HEK293 (cell line): Measurements from ENCODE around the gene PODN.
A peak's percentile ranks its signal among the peaks of the same experiment; 100 is the strongest.

Experiments used
- CTCF ChIA-PET: fragments of 350-600 bp; formaldehyde crosslinking; extraction: SDS; loops from one replicate; lab custom pipeline; 2021; ENCODE audit warnings: antibody characterized with exemption; lab: Yijun Ruan, JAX
- POLR2A ChIA-PET: fragments of 300-600 bp; formaldehyde crosslinking; extraction: SDS; loops from one replicate; lab custom pipeline; 2020; ENCODE audit warnings: antibody characterized with exemption, inconsistent platforms; lab: Yijun Ruan, JAX
- H3K27ac ChIP-seq: fragments of 200-500 bp; sonication (Bioruptor generic); 2 replicates; pipeline ENCODE4 v1.5.1; 2014; ENCODE audit warnings: low read depth, low read length, control low read depth, inconsistent platforms; ENCODE audit errors: extremely low read depth
- H3K36me3 ChIP-seq, 2 experiments: fragments of 200-500 bp in 1 of 2; sonication (Bioruptor generic) in 1 of 2; 1 replicate in 1 of 2; 2 replicates in 1 of 2; pipeline ENCODE4 v1.5.1; 2014 to 2017; ENCODE audit warnings: inconsistent platforms in 2 of 2, low read length in 2 of 2; ENCODE audit not compliant: control insufficient read depth in 2 of 2, insufficient read depth in 1 of 2
- H3K4me1 ChIP-seq: fragments of 200-500 bp; sonication (Bioruptor generic); 2 replicates; pipeline ENCODE4 v1.5.1; 2014; ENCODE audit warnings: mild to moderate bottlenecking, low read length, inconsistent platforms; ENCODE audit not compliant: control insufficient read depth, insufficient read depth
- H3K4me3 ChIP-seq: 2 replicates; pipeline ENCODE4 v1.5.1; 2011; ENCODE audit warnings: low read depth, mild to moderate bottlenecking, control low read depth, low read length, moderate library complexity
- H3K9me3 ChIP-seq: fragments of 200-500 bp; sonication (Bioruptor generic); 2 replicates; pipeline ENCODE4 v1.5.1; 2014; ENCODE audit warnings: low read depth, low read length, inconsistent platforms; ENCODE audit not compliant: control insufficient read depth, insufficient read depth
- MEIS1 ChIP-seq: sonication (generic); formaldehyde crosslinking; IDR thresholded peaks from 2 replicates; pipeline ENCODE4 v1.8.1; 2022; ENCODE audit warnings: missing genetic modification reagents, mild to moderate bottlenecking, borderline replicate concordance
- MZF1 ChIP-seq: fragments of 450-650 bp; formaldehyde crosslinking; IDR thresholded peaks from 2 replicates; pipeline ENCODE4 v1.5.1; 2017; ENCODE audit warnings: missing biosample characterization, missing genetic modification characterization, borderline replicate concordance
- REST ChIP-seq: fragments of 450-650 bp; formaldehyde crosslinking; IDR thresholded peaks from 2 replicates; pipeline ENCODE4 v1.5.1; 2016; ENCODE audit warnings: missing biosample characterization, missing genetic modification characterization
- SCRT2 ChIP-seq: fragments of 450-650 bp; formaldehyde crosslinking; IDR thresholded peaks from 2 replicates; pipeline ENCODE4 v1.5.1; 2016; ENCODE audit warnings: missing biosample characterization, missing genetic modification characterization
- SETDB1 ChIP-seq: IDR thresholded peaks from one replicate; pipeline ENCODE4 v1.6.1; 2017; ENCODE audit warnings: mild to moderate bottlenecking, low read length, moderate library complexity, mixed read lengths; ENCODE audit not compliant: insufficient read length
- ZBTB17 ChIP-seq: fragments of 450-650 bp; formaldehyde crosslinking; IDR thresholded peaks from 2 replicates; pipeline ENCODE4 v1.5.1; 2016; ENCODE audit warnings: missing biosample characterization, missing genetic modification characterization
- ZBTB26 ChIP-seq: fragments of 450-650 bp; formaldehyde crosslinking; optimal IDR thresholded peaks from 2 replicates; pipeline ENCODE3; 2016; ENCODE audit warnings: missing biosample characterization, mild to moderate bottlenecking, missing genetic modification characterization
- ZFP3 ChIP-seq: fragments of 450-650 bp; formaldehyde crosslinking; IDR thresholded peaks from 2 replicates; pipeline ENCODE4 v1.5.1; 2016; ENCODE audit warnings: low read depth, missing biosample characterization, missing genetic modification characterization
- ZFP41 ChIP-seq: fragments of 450-650 bp; formaldehyde crosslinking; IDR thresholded peaks from 2 replicates; pipeline ENCODE4 v1.5.1; 2016; ENCODE audit warnings: missing biosample characterization, missing genetic modification characterization, borderline replicate concordance
- ZNF157 ChIP-seq: fragments of 450-650 bp; formaldehyde crosslinking; IDR thresholded peaks from 2 replicates; pipeline ENCODE4 v1.5.1; 2016; ENCODE audit warnings: missing biosample characterization, missing genetic modification characterization
- ZNF214 ChIP-seq: fragments of 450-650 bp; formaldehyde crosslinking; IDR thresholded peaks from 2 replicates; pipeline ENCODE4 v1.5.1; 2017; ENCODE audit warnings: missing biosample characterization, mild to moderate bottlenecking, missing genetic modification characterization, borderline replicate concordance
- ZNF266 ChIP-seq: fragments of 450-650 bp; formaldehyde crosslinking; IDR thresholded peaks from 2 replicates; pipeline ENCODE4 v1.5.1; 2016; ENCODE audit warnings: missing biosample characterization, missing genetic modification characterization, low read depth
- ZNF324 ChIP-seq: fragments of 450-650 bp; formaldehyde crosslinking; IDR thresholded peaks from 2 replicates; pipeline ENCODE4 v1.5.1; 2016; ENCODE audit warnings: missing biosample characterization, missing genetic modification characterization
- ZNF404 ChIP-seq: fragments of 450-650 bp; formaldehyde crosslinking; IDR thresholded peaks from 2 replicates; pipeline ENCODE4 v1.5.1; 2017; ENCODE audit warnings: missing biosample characterization, missing genetic modification characterization
- ZNF514 ChIP-seq: fragments of 450-650 bp; formaldehyde crosslinking; IDR thresholded peaks from 2 replicates; pipeline ENCODE4 v1.5.1; 2016; ENCODE audit warnings: missing biosample characterization, missing genetic modification characterization
- ZNF555 ChIP-seq: fragments of 450-650 bp; formaldehyde crosslinking; conservative IDR thresholded peaks from 2 replicates; pipeline ENCODE4 v1.5.1; 2017; ENCODE audit warnings: missing biosample characterization, mild to moderate bottlenecking, missing genetic modification characterization, inconsistent platforms
- ZNF600 ChIP-seq: fragments of 450-650 bp; formaldehyde crosslinking; IDR thresholded peaks from 2 replicates; pipeline ENCODE4 v1.5.1; 2016; ENCODE audit warnings: missing biosample characterization, missing genetic modification characterization
- ZNF623 ChIP-seq: fragments of 450-650 bp; formaldehyde crosslinking; IDR thresholded peaks from 2 replicates; pipeline ENCODE4 v1.5.1; 2016; ENCODE audit warnings: missing biosample characterization, missing genetic modification characterization
- ZNF629 ChIP-seq: fragments of 450-650 bp; formaldehyde crosslinking; IDR thresholded peaks from 2 replicates; pipeline ENCODE4 v1.5.1; 2017; ENCODE audit warnings: missing biosample characterization, missing genetic modification characterization
- ZNF654 ChIP-seq: fragments of 450-650 bp; formaldehyde crosslinking; IDR thresholded peaks from 2 replicates; pipeline ENCODE4 v1.5.1; 2016; ENCODE audit warnings: low read depth, missing biosample characterization, missing genetic modification characterization
- TF ChIP-seq, protein P1 (sequence below): fragments of 450-650 bp; formaldehyde crosslinking; IDR thresholded peaks from 2 replicates; pipeline ENCODE4 v1.5.1; 2017; ENCODE audit warnings: missing biosample characterization, missing genetic modification characterization
- TF ChIP-seq, protein P2 (sequence below): fragments of 450-650 bp; formaldehyde crosslinking; IDR thresholded peaks from 2 replicates; pipeline ENCODE4 v1.5.1; 2016; ENCODE audit warnings: missing biosample characterization, missing genetic modification characterization

PODN gene

GRCh38 chr1:53079251-53079650 is 17.2 kb downstream of the PODN start:
- H3K27ac ChIP-seq = no peak overlapping the region
- H3K4me1 ChIP-seq = no peaks in the 10 kb centered on the region
- ChIA-PET POLR2A (no interaction called here), CTCF (no interaction called here)
- no peak overlapping the region for H3K4me3 ChIP-seq
- H3K9me3 ChIP-seq = no peaks in the 10 kb centered on the region
- H3K36me3 ChIP-seq = no peaks in the 10 kb centered on the region
- no peak for TF ChIP-seq ZNF404 (tag by site-specific recombination)
- TF ChIP-seq ZBTB26 (tag by site-specific recombination) = no peak
- no peak for TF ChIP-seq ZNF654
- TF ChIP-seq, protein P1, sequence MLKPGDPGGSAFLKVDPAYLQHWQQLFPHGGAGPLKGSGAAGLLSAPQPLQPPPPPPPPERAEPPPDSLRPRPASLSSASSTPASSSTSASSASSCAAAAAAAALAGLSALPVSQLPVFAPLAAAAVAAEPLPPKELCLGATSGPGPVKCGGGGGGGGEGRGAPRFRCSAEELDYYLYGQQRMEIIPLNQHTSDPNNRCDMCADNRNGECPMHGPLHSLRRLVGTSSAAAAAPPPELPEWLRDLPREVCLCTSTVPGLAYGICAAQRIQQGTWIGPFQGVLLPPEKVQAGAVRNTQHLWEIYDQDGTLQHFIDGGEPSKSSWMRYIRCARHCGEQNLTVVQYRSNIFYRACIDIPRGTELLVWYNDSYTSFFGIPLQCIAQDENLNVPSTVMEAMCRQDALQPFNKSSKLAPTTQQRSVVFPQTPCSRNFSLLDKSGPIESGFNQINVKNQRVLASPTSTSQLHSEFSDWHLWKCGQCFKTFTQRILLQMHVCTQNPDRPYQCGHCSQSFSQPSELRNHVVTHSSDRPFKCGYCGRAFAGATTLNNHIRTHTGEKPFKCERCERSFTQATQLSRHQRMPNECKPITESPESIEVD (tag by site-specific recombination) = no peak
- no peak for TF ChIP-seq ZBTB17 (tag by site-specific recombination)
- no peak for TF ChIP-seq ZNF600
- TF ChIP-seq MZF1 (tag by site-specific recombination) = no peak

GRCh38 chr1:53080041-53080440 is 18.0 kb downstream of the PODN start:
- TF ChIP-seq, protein P2, sequence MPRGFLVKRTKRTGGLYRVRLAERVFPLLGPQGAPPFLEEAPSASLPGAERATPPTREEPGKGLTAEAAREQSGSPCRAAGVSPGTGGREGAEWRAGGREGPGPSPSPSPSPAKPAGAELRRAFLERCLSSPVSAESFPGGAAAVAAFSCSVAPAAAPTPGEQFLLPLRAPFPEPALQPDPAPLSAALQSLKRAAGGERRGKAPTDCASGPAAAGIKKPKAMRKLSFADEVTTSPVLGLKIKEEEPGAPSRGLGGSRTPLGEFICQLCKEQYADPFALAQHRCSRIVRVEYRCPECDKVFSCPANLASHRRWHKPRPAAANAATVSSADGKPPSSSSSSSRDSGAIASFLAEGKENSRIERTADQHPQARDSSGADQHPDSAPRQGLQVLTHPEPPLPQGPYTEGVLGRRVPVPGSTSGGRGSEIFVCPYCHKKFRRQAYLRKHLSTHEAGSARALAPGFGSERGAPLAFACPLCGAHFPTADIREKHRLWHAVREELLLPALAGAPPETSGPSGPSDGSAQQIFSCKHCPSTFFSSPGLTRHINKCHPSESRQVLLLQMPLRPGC (tag by site-specific recombination) = no peak
- TF ChIP-seq SETDB1 = no peak
- no peak for TF ChIP-seq ZNF214 (tag by site-specific recombination)
- no peak for TF ChIP-seq ZFP3 (tag by site-specific recombination)
- no peak for TF ChIP-seq ZNF629 (tag by site-specific recombination)
- TF ChIP-seq ZNF514 = no peak
- no peak for TF ChIP-seq ZNF623
- no peak for TF ChIP-seq ZNF266 (tag by site-specific recombination)
- no peak for TF ChIP-seq ZNF324 (tag by site-specific recombination)
- no peak for TF ChIP-seq MEIS1 (CRISPR knock-in tag)
- TF ChIP-seq SCRT2 = no peak
- TF ChIP-seq ZBTB17 (tag by site-specific recombination) = no peak
- no peak for TF ChIP-seq ZNF157
- no peak for TF ChIP-seq ZFP41 (tag by site-specific recombination)
- POLR2A ChIA-PET = no interaction called here
- CTCF ChIA-PET = no interaction called here

DNA sequence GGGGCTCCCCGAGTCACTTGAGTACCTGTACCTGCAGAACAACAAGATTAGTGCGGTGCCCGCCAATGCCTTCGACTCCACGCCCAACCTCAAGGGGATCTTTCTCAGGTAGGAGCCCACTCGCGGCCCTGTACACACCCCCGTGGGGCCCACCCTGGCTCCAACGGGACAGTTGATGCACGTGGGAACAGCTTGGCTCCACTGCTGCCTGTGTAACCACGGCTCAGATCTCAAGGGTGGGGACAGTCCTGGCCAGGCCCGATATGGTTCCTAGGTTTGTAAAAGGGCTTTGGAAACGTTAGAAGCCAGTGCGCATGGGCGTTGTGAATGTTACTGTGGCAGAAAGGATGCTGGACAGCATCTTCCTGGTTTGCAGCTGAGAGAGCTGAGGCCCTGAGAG is 18.8 kb downstream of the PODN start:
- H3K36me3 ChIP-seq = no peaks in the 10 kb centered on the region
- no peak overlapping the region for H3K4me3 ChIP-seq
- CTCF ChIA-PET = interaction anchor here (1.2 kb wide), 1 partner anchor 176 kb away, joined by 4 read pairs; no protein-coding TSS in a partner anchor
- TF ChIP-seq ZNF555 (no peak), REST (tag by site-specific recombination) (peak; percentile 56; the same call in 1 of the 2 replicates)
- no peaks in the 10 kb centered on the region for H3K4me1 ChIP-seq
- H3K9me3 ChIP-seq = no peaks in the 10 kb centered on the region
- H3K27ac ChIP-seq = no peak overlapping the region
- POLR2A ChIA-PET = no interaction called here

More at GRCh38 chr1:53080041-53080440, 18.0 kb downstream of the PODN start:
- Histone ChIP-seq H3K36me3 (no peaks in the 10 kb centered on the region), H3K27ac (no peak overlapping the region), H3K4me1 (no peaks in the 10 kb centered on the region), H3K9me3 (no peaks in the 10 kb centered on the region), H3K4me3 (no peak overlapping the region)
